ENCODE measurements around the gene PIP4K2C.
"Not testable (repeated sequence)": the region's sequence is repeated elsewhere in the genome, so short reads cannot be mapped to it uniquely, and the experiment has no call there.

PIP4K2C gene

DNA sequence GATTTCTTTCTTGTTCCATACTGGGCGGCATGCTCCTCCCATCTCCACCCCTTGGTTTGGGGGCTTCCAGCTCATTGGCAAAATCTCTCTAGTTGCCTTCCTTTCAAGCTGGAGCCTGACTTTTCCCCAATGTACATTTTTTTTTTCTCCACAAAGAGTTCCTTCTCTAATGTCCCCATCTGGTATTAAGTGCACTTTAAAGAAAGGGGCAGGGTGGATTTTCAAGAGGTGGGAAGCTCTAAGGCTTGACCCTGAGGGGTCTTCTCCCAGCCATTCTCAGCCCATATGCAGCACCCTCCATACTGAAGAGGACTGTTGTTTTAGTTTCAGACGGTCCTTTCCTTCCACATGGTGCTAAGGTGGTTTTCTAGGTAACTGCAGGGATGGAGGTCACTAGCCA is 5.8 kb upstream of the PIP4K2C start:
- DNase-seq (ENCODE audit: low read depth), result no peak

DNA sequence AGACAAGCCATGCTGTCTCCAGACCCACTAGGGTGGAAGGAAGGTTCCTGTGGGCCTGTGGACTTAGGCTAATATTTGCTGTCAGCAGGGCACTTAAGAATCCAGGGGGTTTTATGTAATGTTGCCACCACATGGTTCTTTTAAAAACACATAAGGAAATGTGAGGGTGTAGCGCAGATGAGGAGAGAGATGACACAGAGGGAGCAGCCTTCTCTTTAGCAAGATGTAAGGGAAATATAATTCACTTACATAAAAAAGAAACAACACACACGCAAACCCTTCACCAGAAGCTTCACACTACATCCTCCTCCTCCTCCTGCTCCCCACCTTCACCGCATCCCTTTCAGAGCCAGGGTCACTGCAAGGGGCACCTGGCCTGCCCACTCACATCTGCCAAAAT is 4.9 kb upstream of the PIP4K2C start:
- DNase-seq (ENCODE audit: low read depth), result no peak

DNA sequence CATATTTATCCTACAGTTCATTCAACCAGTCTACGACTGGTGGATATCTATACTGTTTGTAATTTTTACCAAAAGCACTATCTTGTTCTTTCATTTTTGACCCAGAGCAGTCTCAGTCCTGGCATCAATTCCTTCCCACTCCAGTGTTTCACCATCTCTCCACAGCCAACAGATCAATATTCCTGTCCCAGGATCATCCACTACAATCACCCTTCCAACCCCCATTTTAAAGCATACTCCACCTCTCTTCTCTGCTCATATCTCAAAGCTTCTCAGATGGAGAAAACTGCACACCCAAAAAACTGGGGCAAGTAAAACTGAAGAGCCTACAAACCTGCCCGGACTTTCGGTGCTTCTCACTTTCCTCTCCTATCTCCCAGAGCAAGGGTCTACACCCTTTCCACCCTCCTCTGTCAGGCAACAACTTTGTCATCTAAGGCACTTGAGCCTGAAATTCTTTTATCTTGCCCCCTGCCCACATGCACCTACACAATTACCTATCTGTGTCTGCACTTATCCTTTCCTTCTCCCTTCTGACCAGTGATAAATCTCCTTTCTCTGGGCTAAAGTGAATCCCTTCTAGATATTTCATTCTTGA is 4.1 kb upstream of the PIP4K2C start:
- no peak for DNase-seq (ENCODE audit: low read depth)

DNA sequence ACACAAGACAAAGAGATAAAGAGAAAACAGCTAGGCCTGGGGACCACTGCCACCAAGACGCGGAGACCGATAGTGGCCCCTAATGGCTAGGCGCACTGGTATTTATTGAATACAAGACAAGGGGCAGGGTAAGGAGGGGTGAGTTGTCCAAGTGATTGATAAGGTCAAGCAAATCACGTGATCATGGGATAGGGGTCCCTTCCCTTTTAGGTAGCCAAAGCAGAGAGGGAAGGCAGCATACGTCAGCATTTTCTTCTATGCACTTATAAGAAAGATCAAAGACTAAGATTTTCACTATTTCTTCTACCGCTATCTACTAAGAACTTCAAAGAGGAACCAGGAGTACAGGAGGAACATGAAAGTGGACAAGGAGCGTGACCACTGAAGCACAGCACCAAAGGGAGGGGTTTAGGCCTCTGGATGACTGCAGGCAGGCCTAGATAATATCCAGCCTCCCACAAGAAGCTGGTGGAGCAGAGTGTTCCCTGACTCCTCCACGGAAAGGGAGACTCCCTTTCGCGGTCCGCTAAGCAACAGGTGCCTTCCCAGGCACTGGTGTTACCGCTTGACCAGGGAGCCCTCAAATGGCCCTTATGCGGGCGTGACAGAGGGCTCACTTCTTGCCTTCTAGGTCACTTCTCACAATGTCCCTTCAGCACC is 1.9 kb upstream of the PIP4K2C start:
- DNase-seq (ENCODE audit: low read depth), result not testable (repeated sequence)

DNA sequence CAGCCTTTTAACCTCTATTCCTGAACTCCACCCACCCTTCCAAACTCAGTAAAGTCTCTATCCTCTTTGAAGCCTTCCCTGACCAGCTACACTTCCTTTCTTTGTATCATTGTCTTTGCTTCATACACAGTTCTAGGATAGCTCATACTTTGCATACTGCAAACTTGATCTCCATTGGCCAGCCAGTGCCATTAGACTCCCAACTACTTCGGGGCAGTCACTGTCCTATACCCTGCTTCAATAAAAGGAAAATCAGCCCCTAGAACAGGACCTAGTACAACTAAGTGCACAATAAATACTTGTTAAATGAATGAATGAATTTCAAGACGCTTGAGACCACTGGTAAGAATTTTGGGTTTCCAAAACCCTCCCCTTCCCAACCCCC is 521 bp upstream of the PIP4K2C start:
- no peak for DNase-seq (ENCODE audit: low read depth)

DNA sequence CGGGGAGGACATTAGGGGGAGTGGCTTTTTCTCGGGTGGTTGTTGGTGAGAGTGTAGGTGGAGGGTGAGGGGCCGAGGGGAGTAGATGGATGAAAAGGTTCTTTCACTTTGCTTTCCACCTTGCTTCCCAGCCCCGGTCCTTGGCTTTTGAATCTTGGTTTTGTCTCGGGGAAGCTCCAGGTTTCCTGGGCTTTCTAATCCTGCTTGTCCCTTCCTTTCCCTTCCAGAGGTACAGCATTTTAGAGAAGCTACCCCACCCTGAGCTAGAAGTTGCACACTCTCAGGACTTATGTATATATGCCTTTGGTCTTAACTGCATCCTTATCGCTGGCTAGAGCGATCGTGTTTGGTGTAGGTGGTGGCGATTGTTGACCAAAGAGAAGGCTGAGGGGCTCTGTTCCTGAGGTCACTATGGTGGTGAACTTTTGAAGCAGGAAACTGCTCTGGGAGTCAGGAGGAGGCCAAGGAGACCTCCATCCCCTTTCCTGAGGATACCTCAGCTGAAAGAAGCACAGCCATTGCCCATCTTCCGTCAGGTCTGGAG is 862 bp downstream of the PIP4K2C start:
- DNase-seq (ENCODE audit: low read depth), result no peak

DNA sequence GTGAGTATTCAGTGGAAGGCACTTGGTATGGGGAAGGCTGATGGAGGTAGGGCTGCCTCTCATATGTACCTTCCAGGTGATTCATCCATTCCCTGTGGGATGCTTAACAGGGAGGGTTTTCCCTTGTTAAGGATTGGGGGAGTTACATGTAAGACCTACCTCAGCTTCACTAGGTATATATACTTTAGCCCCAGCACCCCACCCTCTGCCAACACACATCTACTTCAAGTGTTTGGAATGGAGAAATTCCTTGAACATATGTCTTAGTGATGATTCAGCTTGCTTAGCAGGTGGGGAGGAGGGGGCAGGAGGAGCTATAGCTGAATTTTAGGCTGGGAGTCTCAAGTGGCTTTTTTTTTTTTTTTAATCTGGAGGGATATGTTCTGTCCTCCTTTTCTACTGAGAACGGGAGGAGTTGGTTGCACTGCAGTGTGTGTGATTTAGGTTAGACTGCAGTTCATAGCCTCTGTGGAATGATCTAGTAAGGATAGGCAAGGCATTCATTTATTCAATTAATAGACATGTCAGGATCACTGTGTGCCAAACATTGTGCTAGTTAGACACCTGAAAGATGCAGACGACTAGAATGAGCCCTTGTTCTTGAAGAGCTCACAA is 1.7 kb downstream of the PIP4K2C start:
- DNase-seq (ENCODE audit: low read depth), result no peak

DNA sequence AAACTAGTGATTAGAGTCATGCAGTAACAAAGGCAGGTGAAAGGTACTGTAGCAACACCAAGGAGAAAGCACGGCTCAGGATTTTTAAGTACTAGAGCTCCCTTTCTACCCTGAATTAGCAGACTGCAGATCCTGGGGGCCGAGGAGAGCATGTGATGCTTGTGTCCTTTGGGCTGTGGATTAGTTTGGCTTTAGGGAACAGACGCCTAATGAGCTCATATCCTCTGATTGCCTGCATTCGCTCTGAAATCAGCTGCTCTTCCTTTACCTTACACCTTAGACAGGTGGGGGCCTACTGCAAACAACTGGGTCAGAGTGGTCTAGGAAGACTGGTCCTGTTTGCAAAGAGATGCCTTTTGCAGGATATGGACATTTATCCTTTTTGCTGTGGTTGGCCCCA is 2.2 kb downstream of the PIP4K2C start:
- DNase-seq (ENCODE audit: low read depth), result no peak

DNA sequence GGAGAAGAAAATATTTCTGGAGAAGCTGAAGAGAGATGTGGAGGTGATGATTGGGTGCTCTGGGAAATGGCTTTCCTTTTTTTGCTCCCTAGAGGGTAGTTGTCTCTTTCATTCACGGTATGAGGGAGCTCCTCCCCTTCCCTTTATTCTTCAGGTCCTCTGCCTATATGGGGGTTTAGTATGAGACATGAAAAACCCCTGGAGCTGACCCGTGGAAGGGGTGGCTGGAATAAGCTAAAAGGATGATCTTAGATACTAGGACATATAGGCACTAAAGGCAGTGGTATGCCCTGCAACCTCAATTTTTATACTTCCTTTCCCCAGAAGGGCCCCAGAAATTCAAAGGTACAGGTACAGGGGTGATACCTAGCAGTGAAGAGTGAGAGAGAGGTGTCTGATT is 9.4 kb downstream of the PIP4K2C start:
- DNase-seq (ENCODE audit: low read depth), result no peak

DNA sequence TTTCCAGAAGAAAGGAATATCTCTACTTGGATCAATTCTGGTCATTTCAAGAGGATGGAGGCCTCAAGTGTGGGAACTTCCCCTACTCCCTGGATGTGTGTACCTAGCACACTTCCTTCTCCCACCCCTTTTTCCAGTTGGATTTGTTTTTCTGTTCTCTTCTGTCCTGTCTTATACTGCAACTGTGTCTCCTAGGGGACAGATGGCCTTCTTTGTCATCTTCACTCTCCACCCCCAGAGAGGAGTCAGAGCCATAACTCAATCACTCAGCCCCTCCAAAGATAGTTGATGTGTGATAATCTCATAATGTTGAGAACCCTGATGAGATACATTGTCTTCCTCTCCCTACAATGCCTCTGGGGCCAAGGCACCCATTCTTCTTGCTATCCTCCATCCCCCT is 11.6 kb downstream of the PIP4K2C start:
- no peak for DNase-seq (ENCODE audit: low read depth)

DNA sequence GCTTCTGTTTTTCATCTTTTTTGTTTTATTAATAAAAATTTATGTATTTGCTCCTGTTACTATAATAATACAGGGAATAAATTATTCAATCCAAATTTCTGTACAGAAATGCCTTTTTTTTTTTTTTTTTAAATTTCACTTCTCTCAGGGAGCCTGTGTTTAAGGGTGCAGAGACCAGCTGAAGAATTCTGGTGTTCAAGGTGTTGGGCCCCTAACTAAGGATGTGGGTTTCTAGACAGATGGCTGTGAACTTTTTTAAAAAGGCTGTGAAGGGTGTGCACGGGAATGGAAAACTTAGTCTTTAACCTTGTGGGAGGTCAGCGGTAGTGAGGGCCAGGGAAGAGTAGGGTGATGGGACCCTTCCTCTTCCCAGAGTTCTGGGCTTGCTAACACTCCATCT is 12.3 kb downstream of the PIP4K2C start:
- no peak for DNase-seq (ENCODE audit: low read depth)

DNA sequence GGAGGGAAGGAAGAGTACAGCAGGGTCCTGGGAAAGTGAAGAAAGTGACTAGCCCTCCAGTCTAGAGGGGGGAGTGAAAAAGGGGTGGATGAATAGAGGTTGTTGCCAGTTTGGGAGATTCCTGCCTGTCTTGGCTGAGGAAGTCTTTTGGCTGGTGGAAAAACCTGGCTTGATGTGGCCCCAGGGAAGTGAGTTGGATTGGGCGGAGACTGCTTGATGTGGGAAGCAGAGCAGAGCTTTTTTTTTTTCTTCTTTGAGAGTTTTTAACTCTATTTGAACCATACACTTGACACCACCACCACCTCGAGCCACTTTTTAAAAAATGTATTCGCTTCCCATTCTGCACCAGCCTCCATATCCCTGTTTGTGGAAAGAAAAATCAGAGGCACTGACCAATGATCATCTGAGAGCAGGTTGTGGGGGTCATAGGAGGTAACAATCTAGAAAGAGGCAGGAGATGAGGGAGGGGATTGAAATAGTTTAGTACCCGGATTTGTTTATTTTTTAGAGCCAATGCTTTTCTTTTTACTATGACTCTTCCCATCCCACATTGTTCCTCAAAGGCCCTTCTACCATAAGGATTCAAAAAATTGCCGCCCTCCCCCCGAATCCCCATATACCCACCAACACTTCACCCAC is 12.9 kb downstream of the PIP4K2C start:
- DNase-seq (ENCODE audit: low read depth), result no peak

DNA sequence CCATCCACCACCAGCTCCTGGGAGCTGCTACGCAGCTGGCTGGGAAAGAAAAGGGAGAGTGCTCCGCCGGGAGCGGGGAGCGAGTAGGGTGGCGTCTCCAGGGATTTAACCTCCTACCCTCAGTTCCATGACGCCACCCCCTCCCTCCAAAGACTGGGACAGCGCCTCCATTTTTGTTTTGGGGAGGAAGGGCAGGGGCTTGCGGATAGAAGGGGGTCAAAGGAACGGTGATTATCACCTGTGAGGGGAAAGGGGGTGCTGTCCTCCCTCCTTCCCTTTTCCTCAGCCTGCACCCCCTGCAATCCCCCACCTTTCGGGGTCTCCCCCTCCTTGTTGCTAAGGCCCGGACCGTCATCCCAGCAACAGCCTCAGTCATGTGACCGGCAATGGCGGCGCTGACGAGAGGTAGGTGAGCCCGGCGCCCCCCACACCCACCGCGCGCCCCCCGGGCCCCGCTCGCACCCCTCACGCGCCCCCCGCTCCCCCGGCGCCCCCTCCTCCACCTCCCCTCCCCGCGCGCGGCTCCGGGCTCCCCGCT is 13.5 kb downstream of the PIP4K2C start, which contains the start of gene DTX3:
TSS of gene DTX3 (plus strand) at position 371 of the 538 bp plus-strand sequence. CDS start 1,694 bp downstream, outside the sequence.
- DNase-seq (ENCODE audit: low read depth), result no peak

DNA sequence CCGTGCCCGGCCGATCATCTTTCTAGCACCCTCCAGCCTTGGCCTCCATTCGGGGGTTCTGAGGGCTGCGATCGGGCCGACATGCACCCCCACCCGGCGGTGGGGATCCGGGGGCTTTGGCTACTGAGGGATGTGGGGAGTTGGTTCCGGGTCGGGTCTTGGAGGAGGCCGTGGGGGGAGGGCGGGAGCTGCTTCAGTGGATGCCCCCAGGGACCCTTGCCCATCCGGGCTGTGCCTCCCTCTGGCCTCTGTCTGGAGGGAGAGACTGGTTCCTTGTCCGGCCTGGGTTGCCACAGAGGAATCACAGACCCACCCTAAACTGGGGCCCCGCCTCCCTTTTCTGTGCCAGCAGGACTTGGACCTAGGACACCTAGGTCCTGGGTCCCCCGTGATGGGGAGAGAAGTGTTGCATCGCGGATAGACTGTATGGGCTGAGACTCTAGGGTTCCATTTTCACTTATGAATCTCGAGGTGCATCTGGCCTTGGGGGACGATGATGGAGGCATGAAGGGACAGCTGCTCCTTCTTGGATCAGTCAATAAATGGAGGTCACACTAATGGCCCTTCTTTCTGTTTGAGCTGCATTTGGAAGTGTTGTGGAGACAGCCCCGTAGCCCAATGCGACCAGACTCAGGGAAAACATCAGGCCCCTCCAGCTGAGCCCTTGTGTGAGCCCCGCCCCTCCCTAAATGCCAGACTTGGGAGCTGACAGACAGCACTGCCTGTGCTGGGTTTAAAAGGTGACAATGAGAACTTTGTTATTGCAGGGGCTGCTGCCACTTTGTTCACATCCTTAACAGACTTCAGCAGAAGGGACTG is 14.2 kb downstream of the PIP4K2C start:
- no peak for DNase-seq (ENCODE audit: low read depth)

DNA sequence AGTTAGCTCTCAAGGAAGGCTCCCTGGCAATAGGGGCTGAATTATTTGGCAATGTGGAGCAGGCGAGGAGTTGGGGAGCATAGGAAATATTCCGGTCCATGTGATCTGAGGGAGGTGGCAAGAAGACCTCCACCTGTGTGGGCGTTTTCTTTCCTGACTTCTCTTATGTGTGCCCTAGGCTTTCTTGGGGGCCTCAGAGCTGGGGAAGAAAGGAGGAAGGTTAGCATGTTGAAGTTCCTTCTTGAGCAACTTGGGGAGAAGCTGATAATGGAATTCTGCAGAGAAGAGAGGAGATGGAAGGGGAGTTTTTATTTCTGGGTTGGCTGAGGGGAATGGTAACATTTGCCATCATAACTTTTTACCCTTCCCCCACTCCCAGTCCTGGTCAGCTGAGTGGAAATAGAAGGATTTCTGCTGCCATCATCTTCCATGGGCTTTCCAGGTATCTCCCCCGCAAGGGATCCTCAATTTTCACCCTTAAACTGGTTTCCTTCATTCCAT is 14.9 kb downstream of the PIP4K2C start:
- no peak for DNase-seq (ENCODE audit: low read depth)

DNA sequence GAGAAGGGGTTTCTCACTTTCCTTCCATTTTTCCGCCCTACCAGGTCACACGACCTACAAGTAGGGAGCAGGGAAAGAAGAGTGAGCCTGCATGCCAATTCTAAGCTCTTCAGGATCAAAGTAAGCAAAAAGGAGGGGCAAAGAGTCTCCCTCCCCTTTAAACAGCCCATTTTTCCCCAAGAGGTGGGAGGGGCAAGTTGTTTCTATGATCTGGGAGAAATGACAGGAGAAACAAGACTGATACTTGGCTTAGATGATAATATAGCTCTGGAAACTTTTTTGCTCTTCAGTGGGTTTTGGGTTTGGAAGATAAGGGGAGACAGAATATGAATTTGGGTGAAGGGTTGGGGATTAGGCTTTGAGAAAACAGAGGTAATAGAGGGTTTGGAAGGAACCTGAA is 15.4 kb downstream of the PIP4K2C start:
- DNase-seq (ENCODE audit: low read depth), result no peak

DNA sequence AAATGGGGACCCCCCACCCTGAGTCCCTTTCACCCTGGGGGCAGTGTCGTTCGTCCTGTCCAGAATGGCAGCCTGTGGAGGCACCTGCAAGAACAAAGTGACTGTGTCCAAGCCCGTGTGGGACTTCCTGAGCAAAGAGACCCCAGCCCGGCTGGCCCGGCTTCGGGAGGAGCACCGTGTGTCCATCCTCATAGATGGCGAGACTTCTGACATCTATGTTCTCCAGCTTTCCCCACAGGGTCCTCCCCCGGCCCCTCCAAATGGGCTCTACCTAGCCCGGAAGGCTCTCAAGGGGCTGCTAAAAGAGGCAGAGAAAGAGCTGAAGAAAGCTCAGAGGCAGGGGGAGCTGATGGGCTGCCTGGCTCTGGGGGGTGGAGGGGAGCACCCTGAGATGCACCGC is 15.8 kb downstream of the PIP4K2C start:
- DNase-seq (ENCODE audit: low read depth), result no peak

DNA sequence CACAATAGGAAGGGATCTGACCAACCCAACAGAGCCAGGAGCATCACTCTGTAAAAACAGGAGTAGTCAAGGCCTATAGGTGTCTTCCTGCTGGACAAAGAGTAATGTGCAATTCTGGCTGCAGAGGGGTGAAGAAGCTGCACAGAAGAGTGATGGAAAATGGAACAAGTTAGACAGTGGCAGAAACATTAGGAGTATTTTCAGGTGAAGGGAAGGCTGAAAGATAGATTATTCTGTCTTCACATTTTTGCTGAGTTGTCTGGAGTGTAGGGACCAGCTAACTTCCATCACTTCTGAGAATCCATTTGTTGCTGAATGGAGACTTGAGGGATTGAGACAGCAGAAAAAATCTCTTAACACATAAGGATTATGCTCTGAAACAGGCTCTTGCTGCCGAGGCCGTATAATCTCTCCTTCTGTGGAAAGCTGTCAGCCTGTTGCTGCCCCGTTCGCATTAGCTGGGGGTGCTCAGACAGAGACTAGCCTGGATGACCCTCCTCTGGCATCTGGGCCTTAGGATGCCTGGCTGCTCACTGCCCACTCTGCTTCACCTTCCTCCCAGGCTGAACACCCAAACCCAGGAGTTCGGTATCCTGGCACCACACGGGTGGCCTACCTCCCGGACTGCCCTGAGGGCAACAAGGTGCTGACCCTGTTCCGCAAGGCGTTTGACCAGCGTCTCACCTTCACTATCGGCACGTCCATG is 17.1 kb downstream of the PIP4K2C start:
- DNase-seq (ENCODE audit: low read depth), result no peak

DNA sequence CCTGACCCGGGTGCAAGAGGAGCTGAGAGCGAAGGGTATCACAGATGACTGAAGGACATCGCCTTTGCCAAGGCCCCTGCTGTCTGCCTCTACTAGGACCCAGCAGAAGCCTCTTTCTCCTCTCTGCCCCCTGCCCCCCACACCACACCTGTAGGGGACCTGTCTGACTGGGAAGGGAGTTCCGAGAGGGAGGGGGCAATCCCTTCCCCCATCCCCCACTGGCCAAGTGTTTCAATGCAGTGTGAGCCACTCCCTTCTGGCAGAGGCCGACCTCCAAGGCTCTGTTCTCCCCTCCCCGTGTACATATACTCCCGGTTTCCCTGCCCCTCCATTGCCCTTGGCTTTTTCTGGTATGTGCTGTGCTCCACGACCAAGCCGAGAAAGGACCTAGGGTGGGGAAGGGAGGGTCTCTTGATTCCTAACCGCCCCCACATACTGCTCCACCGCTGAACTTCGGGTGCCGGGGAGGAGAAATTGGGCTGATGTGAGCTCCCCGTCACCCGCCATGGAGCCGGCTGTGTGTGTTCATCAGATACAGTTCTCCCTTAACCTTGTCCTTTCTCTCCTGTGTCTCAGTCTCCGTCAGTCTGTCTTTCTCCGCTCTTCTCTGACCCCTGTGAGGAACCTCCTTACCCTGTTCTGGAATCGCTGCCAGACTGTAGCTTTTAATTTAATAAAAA is 18.2 kb downstream of the PIP4K2C start:
- no peak for DNase-seq (ENCODE audit: low read depth)

Measured in stimulated activated CD4-positive, alpha-beta T cell treated with anti-CD3 and anti-CD28 coated beads, Interleukin-2, amount 100 ng/mL, for 4 hours (primary cell).